Gastroesophageal sphincter (tissue), 3 donors: Measurements from ENCODE around the gene TAF4.

Source experiments
- CTCF ChIP-seq, 4 experiments: fragments of 200-600 bp in 2 of 4; fragments of 450-650 bp in 2 of 4; sonication (generic) in 1 of 4; IDR thresholded peaks; one replicate each; pipeline ENCODE4 v1.5.1; 2017 to 2019; ENCODE audit warnings: antibody characterized with exemption in 4 of 4, mild to moderate bottlenecking in 2 of 4, moderate library complexity in 2 of 4
- EP300 ChIP-seq: sonication (generic); formaldehyde crosslinking; IDR thresholded peaks from one replicate; pipeline ENCODE4 v1.6.1; 2017; ENCODE audit warnings: antibody characterized with exemption, mild to moderate bottlenecking
- POLR2A ChIP-seq, 2 donors: fragments of 450-650 bp; IDR thresholded peaks; one replicate each; pipeline ENCODE4 v1.6.1; 2017; ENCODE audit warnings: antibody characterized with exemption in 2 of 2, mild to moderate bottlenecking in 2 of 2, moderate library complexity in 1 of 2

GRCh38 chr20:61927193-61927825 is 138.4 kb downstream of the TAF4 start:
- TF ChIP-seq CTCF (IDR thresholded peaks at IDR 0.05), result no peak
- no peak for TF ChIP-seq POLR2A (IDR thresholded peaks at IDR 0.05)
- TF ChIP-seq EP300, result no peak
